Ovary (tissue), 3 donors: ENCODE data around the gene MEPE.

Experiments used
- EP300 ChIP-seq: sonication (generic); formaldehyde crosslinking; IDR thresholded peaks from one replicate; pipeline ENCODE4 v1.6.1; 2017; ENCODE audit warnings: antibody characterized with exemption
- POLR2A ChIP-seq: fragments of 450-650 bp; IDR thresholded peaks from one replicate; pipeline ENCODE4 v1.6.1; 2017; ENCODE audit warnings: antibody characterized with exemption, mild to moderate bottlenecking, moderate library complexity
- TF ChIP-seq, protein P1 (sequence below), 3 donors: fragments of 450-650 bp in 2 of 3; fragments of 200-600 bp in 1 of 3; IDR thresholded peaks; one replicate each; pipeline versions ENCODE4 v1.5.1 to v1.8.0; 2016 to 2022; ENCODE audit warnings: antibody characterized with exemption in 3 of 3, mild to moderate bottlenecking in 1 of 3
- donor health status: DM: no; HTN: no; CAD: no.

DNA sequence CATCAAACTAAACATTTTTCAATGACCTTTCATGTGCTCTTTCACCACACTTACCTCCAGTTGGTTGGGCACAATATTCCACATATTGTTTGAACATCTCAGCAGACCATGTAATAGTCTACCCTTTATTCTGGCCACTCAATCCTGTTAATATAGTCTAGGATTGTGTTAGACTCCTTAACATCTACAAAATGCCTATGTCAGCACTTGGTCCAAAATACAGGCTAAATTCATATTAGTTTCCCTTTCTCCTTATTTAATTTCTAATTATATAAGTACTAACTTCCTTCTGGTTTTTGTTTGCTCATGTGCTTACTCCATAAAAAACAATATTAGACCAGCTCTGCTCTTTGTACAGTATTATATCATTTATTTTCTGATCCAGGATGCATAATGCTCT lies 21.1 kb downstream of the MEPE start:
- TF ChIP-seq, protein P1, sequence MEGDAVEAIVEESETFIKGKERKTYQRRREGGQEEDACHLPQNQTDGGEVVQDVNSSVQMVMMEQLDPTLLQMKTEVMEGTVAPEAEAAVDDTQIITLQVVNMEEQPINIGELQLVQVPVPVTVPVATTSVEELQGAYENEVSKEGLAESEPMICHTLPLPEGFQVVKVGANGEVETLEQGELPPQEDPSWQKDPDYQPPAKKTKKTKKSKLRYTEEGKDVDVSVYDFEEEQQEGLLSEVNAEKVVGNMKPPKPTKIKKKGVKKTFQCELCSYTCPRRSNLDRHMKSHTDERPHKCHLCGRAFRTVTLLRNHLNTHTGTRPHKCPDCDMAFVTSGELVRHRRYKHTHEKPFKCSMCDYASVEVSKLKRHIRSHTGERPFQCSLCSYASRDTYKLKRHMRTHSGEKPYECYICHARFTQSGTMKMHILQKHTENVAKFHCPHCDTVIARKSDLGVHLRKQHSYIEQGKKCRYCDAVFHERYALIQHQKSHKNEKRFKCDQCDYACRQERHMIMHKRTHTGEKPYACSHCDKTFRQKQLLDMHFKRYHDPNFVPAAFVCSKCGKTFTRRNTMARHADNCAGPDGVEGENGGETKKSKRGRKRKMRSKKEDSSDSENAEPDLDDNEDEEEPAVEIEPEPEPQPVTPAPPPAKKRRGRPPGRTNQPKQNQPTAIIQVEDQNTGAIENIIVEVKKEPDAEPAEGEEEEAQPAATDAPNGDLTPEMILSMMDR (IDR thresholded peaks at IDR 0.05): no peak
- TF ChIP-seq POLR2A: no peak
- TF ChIP-seq EP300: no peak
